Pancreas (tissue), 10 donors: Measurements from ENCODE around the gene B4GAT1. TPM values are rescaled to one million over a fixed set of nuclear protein-coding genes. Genes with fewer than 3 reads are reported as not detected.
"Not testable (repeated sequence)": the region's sequence is repeated elsewhere in the genome, so short reads cannot be mapped to it uniquely, and the experiment has no call there.

Source experiments
- ATAC-seq, 4 donors: fragments of 200-7000 bp; cut with Tn5 transposase; one replicate each; pipeline versions ENCODE4 v1.8.0 to v1.9.1; 2020; ENCODE audit warnings: mild to moderate bottlenecking in 4 of 4, moderate library complexity in 4 of 4
- DNase-seq, 6 donors: peaks; one replicate each; pipeline ENCODE4 v3.0.0-alpha.2; 2020
- FAIRE-seq: peaks from 2 replicates; lab custom pipeline; 2012; peaks lifted over from hg19 to GRCh38; lab: Jason Lieb, UNC
- H3K27ac ChIP-seq, 4 donors: fragments of 200-600 bp; sonication (generic); 1 replicate in 3 of 4; 2 replicates in 1 of 4; pipeline versions ENCODE4 v1.5.0 to v1.8.0; 2020
- H3K27me3 ChIP-seq, 4 donors: fragments of 200-600 bp; one replicate each; pipeline ENCODE4 v1.8.0; 2021
- H3K36me3 ChIP-seq, 3 donors: fragments of 200-600 bp; sonication (generic) in 1 of 3; one replicate each; pipeline versions ENCODE4 v1.5.0 to v1.8.0; 2020 to 2021
- H3K4me1 ChIP-seq, 3 donors: fragments of 200-600 bp; one replicate each; pipeline ENCODE4 v1.8.0; 2021
- H3K4me3 ChIP-seq, 4 donors: fragments of 200-600 bp; sonication (generic) in 2 of 4; one replicate each; pipeline versions ENCODE4 v1.5.0 to v1.8.0; 2020 to 2021
- H3K9me3 ChIP-seq, 4 donors: fragments of 200-600 bp; one replicate each; pipeline ENCODE4 v1.8.0; 2021
- CTCF ChIP-seq, 4 donors: fragments of 200-600 bp; sonication (generic) in 3 of 4; IDR thresholded peaks; one replicate each; pipeline versions ENCODE4 v1.5.0 to v1.8.0; 2021; ENCODE audit warnings: antibody characterized with exemption in 4 of 4
- WGBS, 2 donors: extraction: QIAGEN DNeasy Blood & Tissue Kit; methylation state at CpG; one replicate each; pipeline ENCODE4 v1.1.7; 2013; 5-methylcytosine and 5-hydroxymethylcytosine counted together
- intact Hi-C, 3 donors: fragments of 100-400 bp; cut with DNase I; formaldehyde crosslinking; loops; one replicate each; pipeline versions ENCODE4 v1.11.1 to v1.14.2; 2022
- polyA plus RNA-seq, 2 donors: library from polyadenylated mRNA; stranded (reverse); fragments of 200-250 nt; gene quantifications; one replicate each; pipeline ENCODE4 v1.2.3, GENCODE V29; 2013
- total RNA-seq, 6 donors: library from RNA; stranded (reverse); fragmentation: NEBNext Ultra II Directional in 4 of 6; extraction: Animal tissue kit (Norgen Biotek cat#: 25700) in 4 of 6; gene quantifications; one replicate each; pipeline versions ENCODE4 v1.2.1 to v1.2.4, GENCODE V29; 2021 to 2023
- donor health status: healthy with polysubstance abuse.
- donor health status: DM: no; HTN: no; CAD: no; lungs with moderate emphysema.
- donor health status: DM: no; HTN: no; CAD: no.
- donor health status: control.
- donor health status: control.
- donor health status: Bipolar disorder and iron deficiency.
- donor health status: DM: yes; HTN: yes; CAD: no.
- donor health status: DM: no; HTN: no; CAD: no.
- donor health status: DM: no; HTN: no; CAD: no.
- donor health status: DM: yes; HTN: yes; CAD: no.

B4GAT1 gene
- total and polyA plus RNA-seq, 8 donors: 9.2 to 21.8 (median 12.0) TPM

GRCh38 chr11:66325263-66325671, 22.2 kb downstream of the B4GAT1 start:
- no peak overlapping the region for H3K4me3 ChIP-seq
- ATAC-seq: no peak
- TF ChIP-seq CTCF (IDR thresholded peaks at IDR 0.05): no peak
- no peak for FAIRE-seq
- no peaks in the 10 kb centered on the region for H3K27me3 ChIP-seq
- no peaks in the 10 kb centered on the region for H3K4me1 ChIP-seq
- intact Hi-C loops: no loop called here
- no peak overlapping the region for H3K27ac ChIP-seq
- no peak for DNase-seq
- H3K36me3 ChIP-seq: no peaks in the 10 kb centered on the region
- 75 to 86% methylated on average over 8 of the region's 8 CpGs for WGBS, 2 donors
- no peaks in the 10 kb centered on the region for H3K9me3 ChIP-seq

GRCh38 chr11:66324664-66325063, 22.8 kb downstream of the B4GAT1 start:
- Histone ChIP-seq H3K27me3 (no peaks in the 10 kb centered on the region), H3K36me3 (no peaks in the 10 kb centered on the region), H3K27ac (no peak overlapping the region), H3K9me3 (no peaks in the 10 kb centered on the region), H3K4me3 (no peak overlapping the region), H3K4me1 (no peaks in the 10 kb centered on the region)
- ATAC-seq (no peak), DNase-seq (no peak), FAIRE-seq (no peak)
- 61 to 65% methylated on average over 10 of the region's 10 CpGs for WGBS, 2 donors
- no peak for TF ChIP-seq CTCF (IDR thresholded peaks at IDR 0.05)
- intact Hi-C loops: no loop called here

- intact Hi-C loops: no loop called here
- FAIRE-seq: no peak
- ATAC-seq: no peak
- Histone ChIP-seq H3K4me1 (no peaks in the 10 kb centered on the region), H3K27me3 (no peaks in the 10 kb centered on the region), H3K4me3 (no peak overlapping the region), H3K9me3 (no peaks in the 10 kb centered on the region), H3K27ac (no peak overlapping the region), H3K36me3 (no peaks in the 10 kb centered on the region)
- TF ChIP-seq CTCF (IDR thresholded peaks at IDR 0.05): no peak
- WGBS, 2 donors: 87 to 96% methylated on average over 1 of the region's 1 CpG
- DNase-seq: peak in 1 of 6 donors; percentile 10
Measured at GRCh38 chr11:66323684-66324083, 23.7 kb downstream of the B4GAT1 start.

- DNase-seq (peak in 2 of 6 donors; percentile 35 to 37), ATAC-seq (peak in 3 of 4 donors; percentile 26 to 54 (median 35)), FAIRE-seq (no peak)
- Histone ChIP-seq H3K4me3 (no peak overlapping the region), H3K27ac (no peak overlapping the region), H3K4me1 (no peaks in the 10 kb centered on the region), H3K27me3 (no peaks in the 10 kb centered on the region), H3K36me3 (no peaks in the 10 kb centered on the region), H3K9me3 (no peaks in the 10 kb centered on the region)
- intact Hi-C loops: no loop called here
- TF ChIP-seq CTCF (IDR thresholded peaks at IDR 0.05): no peak
- WGBS, 2 donors: 82 to 84% methylated on average over 8 to 11 of the region's 11 CpGs
Measured at GRCh38 chr11:66322732-66323427, 24.5 kb downstream of the B4GAT1 start.

GRCh38 chr11:66321606-66322005, 25.8 kb downstream of the B4GAT1 start:
- DNase-seq: peak in 1 of 6 donors; percentile 2
- H3K9me3 ChIP-seq: no peaks in the 10 kb centered on the region
- no peak overlapping the region for H3K4me3 ChIP-seq
- TF ChIP-seq CTCF (IDR thresholded peaks at IDR 0.05): no peak
- no peaks in the 10 kb centered on the region for H3K4me1 ChIP-seq
- intact Hi-C loops: no loop called here
- no peak for FAIRE-seq
- no peak for ATAC-seq
- H3K36me3 ChIP-seq: no peaks in the 10 kb centered on the region
- H3K27me3 ChIP-seq: no peaks in the 10 kb centered on the region
- WGBS, 2 donors: 86 to 90% methylated on average over 4 of the region's 4 CpGs
- no peak overlapping the region for H3K27ac ChIP-seq

- 85 to 86% methylated on average over 6 of the region's 6 CpGs for WGBS, 2 donors
- H3K36me3 ChIP-seq, ATAC-seq, H3K4me1 ChIP-seq, H3K4me3 ChIP-seq, H3K9me3 ChIP-seq, intact Hi-C loops, DNase-seq, FAIRE-seq, H3K27me3 ChIP-seq, H3K27ac ChIP-seq: not testable (repeated sequence)
Measured at GRCh38 chr11:66320748-66321147, 26.7 kb downstream of the B4GAT1 start.

GRCh38 chr11:66320289-66320688, 27.1 kb downstream of the B4GAT1 start:
- DNase-seq, H3K27ac ChIP-seq, H3K4me1 ChIP-seq, ATAC-seq, H3K4me3 ChIP-seq, intact Hi-C loops, H3K36me3 ChIP-seq, H3K27me3 ChIP-seq, H3K9me3 ChIP-seq, FAIRE-seq: not testable (repeated sequence)
- WGBS, 2 donors: 44 to 61% methylated on average over 1 of the region's 2 CpGs
